ENCODE data around the gene PRPF40B.

- TF ChIP-seq, protein P1, sequence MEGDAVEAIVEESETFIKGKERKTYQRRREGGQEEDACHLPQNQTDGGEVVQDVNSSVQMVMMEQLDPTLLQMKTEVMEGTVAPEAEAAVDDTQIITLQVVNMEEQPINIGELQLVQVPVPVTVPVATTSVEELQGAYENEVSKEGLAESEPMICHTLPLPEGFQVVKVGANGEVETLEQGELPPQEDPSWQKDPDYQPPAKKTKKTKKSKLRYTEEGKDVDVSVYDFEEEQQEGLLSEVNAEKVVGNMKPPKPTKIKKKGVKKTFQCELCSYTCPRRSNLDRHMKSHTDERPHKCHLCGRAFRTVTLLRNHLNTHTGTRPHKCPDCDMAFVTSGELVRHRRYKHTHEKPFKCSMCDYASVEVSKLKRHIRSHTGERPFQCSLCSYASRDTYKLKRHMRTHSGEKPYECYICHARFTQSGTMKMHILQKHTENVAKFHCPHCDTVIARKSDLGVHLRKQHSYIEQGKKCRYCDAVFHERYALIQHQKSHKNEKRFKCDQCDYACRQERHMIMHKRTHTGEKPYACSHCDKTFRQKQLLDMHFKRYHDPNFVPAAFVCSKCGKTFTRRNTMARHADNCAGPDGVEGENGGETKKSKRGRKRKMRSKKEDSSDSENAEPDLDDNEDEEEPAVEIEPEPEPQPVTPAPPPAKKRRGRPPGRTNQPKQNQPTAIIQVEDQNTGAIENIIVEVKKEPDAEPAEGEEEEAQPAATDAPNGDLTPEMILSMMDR (IDR thresholded peaks at IDR 0.05) = no peak
- TF ChIP-seq POLR2AphosphoS5 (IDR thresholded peaks at IDR 0.05) (no peak), POLR2A (IDR thresholded peaks at IDR 0.05) (no peak), EP300 (IDR thresholded peaks at IDR 0.05) (no peak)
Observed at GRCh38 chr12:49693931-49694444, 70.6 kb downstream of the PRPF40B start.
